ENCODE measurements around the gene PACSIN3.

DNA sequence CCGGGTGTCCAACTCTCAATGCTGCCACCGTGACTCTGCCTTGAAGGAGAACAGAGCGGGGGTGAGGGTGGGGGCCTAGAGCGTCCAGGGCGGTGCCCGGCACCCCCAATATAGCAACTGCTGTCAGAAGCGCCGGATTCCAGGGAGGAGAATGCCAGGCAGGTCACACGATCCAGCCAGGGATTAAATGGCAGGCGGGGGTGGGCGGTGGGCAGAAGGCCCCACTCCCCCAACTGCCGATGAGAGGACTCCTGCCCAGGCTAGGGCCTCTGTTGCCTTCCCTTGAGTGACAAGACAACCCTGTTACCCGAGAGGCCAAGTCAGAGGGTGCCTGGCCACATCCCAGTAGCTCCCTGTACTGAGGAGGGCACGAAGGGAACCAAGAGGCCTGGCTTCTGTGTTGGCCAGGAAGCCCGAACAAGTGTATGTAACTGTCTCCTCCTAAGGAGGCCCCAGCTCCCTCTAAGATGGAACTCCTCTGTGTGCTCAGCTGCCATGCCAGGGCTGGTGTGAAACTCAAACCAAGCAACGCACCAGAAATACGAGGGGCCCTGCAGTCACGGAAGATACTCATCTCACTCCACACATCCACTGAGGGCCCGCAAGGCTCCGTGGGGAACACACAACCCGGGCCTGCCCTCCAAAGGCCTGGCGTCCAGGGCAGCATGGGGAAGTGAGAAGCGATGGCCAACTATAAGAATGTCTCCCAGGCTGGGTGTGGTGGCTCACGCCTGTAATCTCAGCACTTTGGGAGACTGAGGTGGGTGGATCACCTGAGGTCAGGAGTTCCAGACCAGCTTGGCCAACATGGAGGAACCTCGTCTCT, 3.0 kb downstream of the PACSIN3 start:
- TF ChIP-seq, protein P1, sequence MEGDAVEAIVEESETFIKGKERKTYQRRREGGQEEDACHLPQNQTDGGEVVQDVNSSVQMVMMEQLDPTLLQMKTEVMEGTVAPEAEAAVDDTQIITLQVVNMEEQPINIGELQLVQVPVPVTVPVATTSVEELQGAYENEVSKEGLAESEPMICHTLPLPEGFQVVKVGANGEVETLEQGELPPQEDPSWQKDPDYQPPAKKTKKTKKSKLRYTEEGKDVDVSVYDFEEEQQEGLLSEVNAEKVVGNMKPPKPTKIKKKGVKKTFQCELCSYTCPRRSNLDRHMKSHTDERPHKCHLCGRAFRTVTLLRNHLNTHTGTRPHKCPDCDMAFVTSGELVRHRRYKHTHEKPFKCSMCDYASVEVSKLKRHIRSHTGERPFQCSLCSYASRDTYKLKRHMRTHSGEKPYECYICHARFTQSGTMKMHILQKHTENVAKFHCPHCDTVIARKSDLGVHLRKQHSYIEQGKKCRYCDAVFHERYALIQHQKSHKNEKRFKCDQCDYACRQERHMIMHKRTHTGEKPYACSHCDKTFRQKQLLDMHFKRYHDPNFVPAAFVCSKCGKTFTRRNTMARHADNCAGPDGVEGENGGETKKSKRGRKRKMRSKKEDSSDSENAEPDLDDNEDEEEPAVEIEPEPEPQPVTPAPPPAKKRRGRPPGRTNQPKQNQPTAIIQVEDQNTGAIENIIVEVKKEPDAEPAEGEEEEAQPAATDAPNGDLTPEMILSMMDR (IDR thresholded peaks at IDR 0.05) = no peak
- TF ChIP-seq EP300 (IDR thresholded peaks at IDR 0.05) (no peak), POLR2AphosphoS5 (IDR thresholded peaks at IDR 0.05) (no peak), POLR2A (IDR thresholded peaks at IDR 0.05) (no peak)
